ENCODE measurements around the gene PIGA. TPM values are rescaled to one million over a fixed set of nuclear protein-coding genes. Genes with fewer than 3 reads are reported as not detected.

The PIGA gene
- polyA plus RNA-seq, 3 donors from 2014 or later, result 2.4 to 3.9 (median 3.3) TPM

Other genes with a start within 250 kb of the PIGA start
- under 1 TPM in 1 of 3 donors, not detected in 2; 0.34 TPM for gene ASB9, start 65.4 kb downstream of the PIGA start, polyA plus RNA-seq
- not detected for gene ASB11, start 19.9 kb downstream of the PIGA start, polyA plus RNA-seq
- not detected for gene VEGFD, start 48.9 kb upstream of the PIGA start, polyA plus RNA-seq
- under 1 TPM in 1 of 3 donors, not detected in 2; 0.76 TPM for gene PIR, start 157.8 kb upstream of the PIGA start, polyA plus RNA-seq
- gene BMX, start 165.3 kb upstream of the PIGA start, polyA plus RNA-seq, result not detected